GM18870 (cell line): ENCODE results near the gene EYA4.

Source experiments
- ATAC-seq: cut with Tn5 transposase; IDR thresholded peaks from one replicate; pipeline ENCODE4 v1.9.1; 2021; ENCODE audit warnings: moderate library complexity; ENCODE audit not compliant: unreplicated experiment

The EYA4 gene

DNA sequence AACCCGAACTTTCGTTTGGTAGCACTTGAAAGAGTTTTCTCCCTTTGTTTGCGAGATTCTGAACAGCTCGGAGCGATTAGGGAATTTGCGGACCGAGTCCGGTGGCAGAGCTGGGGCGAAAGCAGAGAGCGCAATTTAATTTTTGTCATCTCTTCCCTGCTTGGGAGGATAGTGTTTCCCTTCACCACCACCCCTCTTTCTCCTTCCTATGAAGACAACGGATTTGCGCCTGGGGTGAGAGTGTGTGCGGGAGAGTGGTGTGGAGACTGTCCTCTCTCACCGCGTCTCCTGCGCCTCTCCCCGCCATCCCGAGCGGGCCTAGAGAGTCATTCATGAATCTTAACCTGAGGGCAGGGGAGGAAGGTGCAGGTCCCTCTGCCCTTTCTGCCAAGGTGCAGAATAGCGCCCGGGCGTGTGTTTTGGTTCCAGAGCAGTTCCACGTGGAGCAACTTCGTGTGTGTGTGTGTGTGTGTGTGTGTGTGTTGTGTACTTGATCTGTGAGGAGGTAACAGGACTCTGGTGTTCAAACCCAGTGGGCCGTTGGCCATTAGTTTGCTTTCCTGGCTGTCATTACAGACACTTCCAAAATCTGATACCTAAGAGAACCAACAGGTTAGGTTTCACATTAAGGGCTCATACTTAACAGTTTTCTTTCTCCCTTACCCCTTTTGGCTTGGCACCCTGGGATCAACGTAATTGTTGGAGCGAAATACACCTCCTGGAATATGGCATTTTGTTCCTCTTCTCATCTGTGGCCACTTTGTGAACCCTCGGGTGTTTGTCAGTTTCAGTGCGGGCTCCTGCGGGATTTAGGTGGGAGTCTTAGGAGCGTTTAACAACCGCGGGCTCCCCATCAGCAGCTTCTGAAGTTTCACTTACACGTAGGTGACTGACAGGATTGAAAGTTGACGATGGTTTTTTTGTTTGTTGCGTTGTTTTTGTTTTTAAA, 1.8 kb downstream of the EYA4 start:
- ATAC-seq: no peak

- no peak for ATAC-seq
Measured at GRCh38 chr6:133243723-133244305, 2.7 kb downstream of the EYA4 start.

- ATAC-seq: no peak
Measured at GRCh38 chr6:133244519-133244918, 3.4 kb downstream of the EYA4 start.

- no peak for ATAC-seq
Measured at GRCh38 chr6:133245007-133245406, 3.9 kb downstream of the EYA4 start.

GRCh38 chr6:133245422-133245903, 4.3 kb downstream of the EYA4 start:
- ATAC-seq: no peak

- ATAC-seq: no peak
Measured at GRCh38 chr6:133247581-133247980, 6.4 kb downstream of the EYA4 start.

- ATAC-seq: no peak
Measured at GRCh38 chr6:133248241-133249001, 7.3 kb downstream of the EYA4 start.

DNA sequence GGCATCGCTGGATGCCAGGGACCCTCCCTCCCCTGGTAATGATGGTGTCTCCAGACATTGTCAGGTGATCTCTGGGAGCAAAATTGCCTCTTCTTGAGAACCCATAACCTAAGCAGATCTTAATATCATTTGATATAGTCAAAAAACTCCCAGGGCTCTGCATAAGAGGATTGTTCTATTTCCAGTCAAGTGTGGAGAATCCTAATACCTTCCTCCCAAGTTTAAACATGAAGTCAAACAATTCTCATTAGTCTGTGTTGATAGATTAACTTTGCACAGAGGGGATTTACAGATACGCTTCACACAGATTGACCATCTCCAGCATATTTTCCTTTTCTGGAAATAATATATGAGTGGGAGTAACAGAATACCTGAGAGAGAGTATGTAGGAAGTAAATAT, 10.5 kb downstream of the EYA4 start:
- no peak for ATAC-seq

DNA sequence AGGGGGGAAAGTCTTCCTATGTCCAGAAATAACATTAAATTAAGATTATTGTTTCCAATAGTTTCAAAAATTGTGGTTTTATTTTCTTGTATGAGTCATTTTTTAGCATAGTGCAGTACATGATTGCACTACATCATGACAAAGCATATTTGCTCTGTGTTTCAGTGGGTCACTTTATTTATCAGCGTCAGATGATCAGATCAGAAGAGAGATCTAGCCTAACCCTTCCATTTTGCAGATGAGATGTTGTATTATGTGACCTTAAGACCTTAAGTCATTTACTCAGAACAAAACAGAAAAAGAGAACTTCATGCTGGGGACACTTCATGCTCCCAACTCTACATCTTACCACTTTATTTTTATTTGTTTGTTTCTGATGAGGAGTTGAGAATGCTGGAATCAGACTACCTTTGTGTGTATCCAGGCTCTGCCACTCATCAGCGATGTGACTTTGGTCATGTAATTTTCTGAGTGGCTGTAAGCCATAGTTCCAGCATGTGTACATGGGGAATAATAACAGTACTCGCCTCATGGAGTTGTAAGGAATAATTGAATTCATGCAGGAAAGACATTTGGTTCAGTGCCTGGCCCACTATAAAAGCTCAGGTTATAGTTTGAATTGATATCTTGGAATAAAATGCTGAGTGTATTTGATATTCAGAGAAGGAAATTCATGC, 13.5 kb downstream of the EYA4 start:
- no peak for ATAC-seq

- no peak for ATAC-seq
Measured at GRCh38 chr6:133257545-133258105, 16.5 kb downstream of the EYA4 start.

DNA sequence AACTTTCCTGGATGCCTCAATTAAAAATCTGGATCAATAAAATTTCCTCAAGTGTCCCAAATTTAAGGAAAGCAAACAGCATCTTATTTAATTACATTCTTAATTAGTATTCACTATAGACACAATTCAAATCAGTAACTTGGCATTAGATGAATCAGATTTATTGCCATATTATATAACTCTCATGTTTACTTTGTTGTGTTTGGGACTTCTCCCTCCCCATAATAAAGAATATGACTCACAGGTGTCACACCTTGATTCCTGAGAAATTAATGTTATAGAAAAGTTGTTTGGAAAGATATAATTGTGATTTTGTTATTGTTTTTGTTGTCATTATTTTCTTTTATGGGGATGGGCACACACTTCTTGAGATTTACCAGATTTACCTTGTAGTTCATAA, 18.4 kb downstream of the EYA4 start:
- no peak for ATAC-seq

- ATAC-seq: no peak
Measured at GRCh38 chr6:133262804-133263203, 21.6 kb downstream of the EYA4 start.

GRCh38 chr6:133265066-133265465, 23.9 kb downstream of the EYA4 start:
- ATAC-seq: no peak

GRCh38 chr6:133266186-133266585, 25.0 kb downstream of the EYA4 start:
- ATAC-seq: no peak

DNA sequence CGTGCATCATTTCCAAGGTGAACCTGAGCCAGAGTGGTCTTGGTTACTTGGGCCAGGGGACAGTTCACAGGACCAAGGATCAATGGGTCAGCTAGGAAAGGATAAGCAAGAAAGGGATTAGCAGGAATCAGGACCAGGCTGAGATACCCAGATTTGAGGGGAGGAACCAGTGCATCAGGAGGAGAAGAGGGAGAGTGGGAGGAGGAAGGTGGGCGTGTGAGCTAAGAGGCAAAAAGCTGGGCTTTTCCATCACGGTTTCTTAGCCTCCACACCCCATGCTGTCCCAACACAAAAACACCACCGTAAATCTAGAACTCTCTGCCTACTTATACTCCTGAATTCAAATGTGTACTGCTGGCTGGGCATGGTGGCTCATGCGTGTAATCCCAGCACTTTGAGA, 27.5 kb downstream of the EYA4 start:
- ATAC-seq: no peak

DNA sequence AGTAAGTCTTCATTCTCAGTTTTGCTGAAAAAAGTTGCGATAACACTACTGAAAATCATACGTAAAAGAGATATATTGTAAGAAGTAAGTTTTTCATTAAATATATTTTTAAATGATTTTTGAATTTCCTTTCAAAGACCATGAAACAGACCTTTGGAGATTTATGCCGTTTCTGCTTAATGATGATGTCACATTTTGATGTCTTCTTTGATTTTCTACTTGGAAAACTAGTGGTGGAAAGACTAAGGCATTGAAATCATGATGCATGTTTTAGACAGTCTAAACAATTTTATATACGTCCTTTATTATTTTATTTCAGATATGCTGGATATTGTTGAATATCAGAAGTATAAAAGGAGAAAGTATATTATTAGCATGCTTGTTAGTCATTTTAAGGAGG, 33.7 kb downstream of the EYA4 start:
- ATAC-seq: no peak

- no peak for ATAC-seq
Measured at GRCh38 chr6:133275213-133275612, 34.1 kb downstream of the EYA4 start.

DNA sequence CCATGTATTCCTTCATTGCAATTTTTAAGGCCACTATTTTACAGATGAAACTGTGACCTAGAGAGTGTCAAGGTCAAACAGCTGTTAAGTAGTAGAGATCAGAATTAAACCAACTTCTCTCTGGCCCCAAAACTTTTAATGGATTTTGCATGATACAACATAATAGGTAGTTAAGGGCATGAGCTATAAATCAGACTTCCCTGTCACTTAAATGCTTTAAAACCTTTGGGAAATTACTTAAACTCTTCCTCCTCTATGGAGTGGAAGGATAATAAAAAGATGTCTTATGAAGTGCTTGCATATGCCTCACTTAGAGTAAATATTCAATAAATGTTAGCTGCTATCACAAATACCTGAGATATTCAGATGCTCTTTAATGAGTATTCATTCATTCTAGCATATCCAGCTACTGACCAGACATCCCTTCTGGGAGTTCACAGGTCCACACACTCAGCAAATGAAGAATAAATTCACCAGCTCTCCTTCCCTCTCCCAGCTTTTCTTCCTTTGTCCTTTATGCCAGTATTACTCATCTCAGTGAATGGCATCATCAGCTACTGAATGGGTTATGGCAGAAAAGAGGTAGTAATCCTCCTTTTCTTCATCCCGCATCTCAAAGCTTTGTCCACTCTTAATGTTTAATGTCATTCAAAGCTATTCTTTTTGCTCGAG, 36.2 kb downstream of the EYA4 start:
- ATAC-seq: no peak

GRCh38 chr6:133277900-133278545, 36.9 kb downstream of the EYA4 start:
- no peak for ATAC-seq

GRCh38 chr6:133286765-133287164, 45.6 kb downstream of the EYA4 start:
- ATAC-seq: no peak
